G401 (cell line): ENCODE results near the gene CLDN24. TPM values are rescaled to one million over a fixed set of nuclear protein-coding genes. Genes with fewer than 3 reads are reported as not detected.
"Not testable (repeated sequence)": the region's sequence is repeated elsewhere in the genome, so short reads cannot be mapped to it uniquely, and the experiment has no call there.

Experiments
- DNase-seq: peaks from one replicate; pipeline ENCODE4 v3.0.0-alpha.2; 2015; ENCODE audit warnings: low spot score
- in situ Hi-C: cut with HindIII; loops from 2 replicates; pipeline ENCODE4 v1.10.0; 2016; ENCODE audit warnings: low sequenced_read_pairs, mixed read lengths
- total RNA-seq: library from RNA; depleted of rRNA; stranded (reverse); fragments of >200 nt; shearing (Covaris generic); gene quantifications from 2 replicates; pipeline ENCODE4 v1.2.3, GENCODE V29; 2014

The CLDN24 gene
- total RNA-seq, 1 experiment from 2014 or later = not detected

DNA sequence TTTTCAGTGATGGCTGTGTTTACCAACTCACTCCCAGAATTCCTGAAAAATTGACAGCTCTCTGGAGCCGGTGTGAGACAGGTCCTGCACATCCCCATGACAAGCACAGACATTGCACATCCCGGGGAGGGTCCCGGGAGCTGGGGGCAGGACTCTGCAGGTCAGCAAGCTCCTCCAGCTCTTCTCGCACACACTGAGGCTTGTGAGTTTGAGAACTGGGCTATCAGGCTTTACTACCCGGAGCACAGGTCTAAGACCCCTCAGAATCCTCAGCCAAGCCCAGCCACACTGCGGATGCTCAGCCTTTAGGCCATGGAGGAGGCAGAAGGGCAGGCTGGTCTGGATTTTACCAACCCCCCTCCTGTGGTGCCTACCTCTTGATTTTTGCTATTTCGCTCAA lies 5.6 kb upstream of the CLDN24 start:
- no peak for DNase-seq
- in situ Hi-C loops = no loop called here

- in situ Hi-C loops = no loop called here
- no peak for DNase-seq
These were observed 4.6 kb upstream of the CLDN24 start for GRCh38 chr4:183326853-183327252.

- DNase-seq, in situ Hi-C loops: not testable (repeated sequence)
These were observed 4.2 kb upstream of the CLDN24 start for GRCh38 chr4:183326387-183326786.

DNA sequence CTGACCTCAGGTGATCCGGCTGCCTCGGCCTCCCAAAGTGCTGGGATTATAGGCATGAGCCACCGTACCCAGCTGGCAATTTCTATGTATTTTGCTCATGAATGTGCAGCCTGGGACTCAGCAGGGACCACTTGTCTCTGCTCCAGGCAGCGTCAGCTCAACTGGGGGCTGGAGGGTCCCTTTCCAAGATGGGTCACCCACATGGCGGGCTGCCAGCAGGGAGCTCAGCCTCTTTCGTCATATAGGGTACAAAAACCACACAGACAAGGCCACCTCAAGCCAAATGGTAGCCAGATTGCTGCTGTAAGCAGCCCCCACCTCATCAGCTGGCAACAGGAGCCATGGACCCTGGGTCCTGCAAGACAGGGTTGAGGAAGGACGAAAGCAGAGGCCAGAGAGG lies 2.4 kb upstream of the CLDN24 start:
- DNase-seq = no peak
- in situ Hi-C loops = no loop called here

- in situ Hi-C loops, DNase-seq: not testable (repeated sequence)
These were observed 1.8 kb upstream of the CLDN24 start for GRCh38 chr4:183324056-183324455.

DNA sequence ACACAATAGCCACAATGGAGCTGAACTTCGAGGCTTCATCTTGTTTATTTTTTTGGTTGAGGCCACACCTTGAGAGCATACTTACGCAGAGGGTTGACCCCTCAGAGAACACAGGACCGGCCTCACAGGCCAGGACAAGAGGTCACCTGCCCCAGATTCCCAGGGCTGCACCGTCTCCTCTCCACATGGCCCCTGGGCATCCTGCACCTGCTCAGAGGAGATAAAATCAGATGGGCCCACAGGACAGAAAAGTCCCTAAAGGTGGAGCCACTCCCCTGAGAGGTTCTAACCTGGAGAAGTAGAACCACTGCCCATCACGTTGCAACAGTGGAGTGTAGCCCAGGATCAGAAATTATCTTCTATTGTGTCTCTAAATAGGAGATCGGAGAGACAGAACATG lies 1.1 kb upstream of the CLDN24 start:
- in situ Hi-C loops = no loop called here
- no peak for DNase-seq

DNA sequence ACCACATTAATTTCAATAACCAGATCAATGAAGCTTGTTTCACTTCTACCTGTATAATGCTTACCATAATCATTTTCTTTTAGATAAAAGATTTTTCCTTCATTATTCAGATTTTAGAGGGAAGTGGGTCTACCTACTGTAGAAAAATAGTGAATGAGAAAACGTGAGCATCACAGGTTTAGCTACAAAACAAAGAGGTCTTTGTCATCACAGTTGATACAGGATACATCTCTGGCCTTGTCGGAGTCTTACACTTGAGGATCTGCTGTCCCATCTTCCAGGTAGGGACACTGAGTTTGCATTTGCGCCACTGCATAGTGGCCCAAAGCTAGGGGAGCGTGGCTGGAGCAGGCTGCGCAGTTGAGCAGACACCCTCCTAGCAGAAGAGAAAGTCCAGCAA lies 710 bp downstream of the CLDN24 start:
- in situ Hi-C loops = no loop called here
- no peak for DNase-seq

GRCh38 chr4:183321079-183321478 lies 1.1 kb downstream of the CLDN24 start:
- no peak for DNase-seq
- in situ Hi-C loops = no loop called here

DNA sequence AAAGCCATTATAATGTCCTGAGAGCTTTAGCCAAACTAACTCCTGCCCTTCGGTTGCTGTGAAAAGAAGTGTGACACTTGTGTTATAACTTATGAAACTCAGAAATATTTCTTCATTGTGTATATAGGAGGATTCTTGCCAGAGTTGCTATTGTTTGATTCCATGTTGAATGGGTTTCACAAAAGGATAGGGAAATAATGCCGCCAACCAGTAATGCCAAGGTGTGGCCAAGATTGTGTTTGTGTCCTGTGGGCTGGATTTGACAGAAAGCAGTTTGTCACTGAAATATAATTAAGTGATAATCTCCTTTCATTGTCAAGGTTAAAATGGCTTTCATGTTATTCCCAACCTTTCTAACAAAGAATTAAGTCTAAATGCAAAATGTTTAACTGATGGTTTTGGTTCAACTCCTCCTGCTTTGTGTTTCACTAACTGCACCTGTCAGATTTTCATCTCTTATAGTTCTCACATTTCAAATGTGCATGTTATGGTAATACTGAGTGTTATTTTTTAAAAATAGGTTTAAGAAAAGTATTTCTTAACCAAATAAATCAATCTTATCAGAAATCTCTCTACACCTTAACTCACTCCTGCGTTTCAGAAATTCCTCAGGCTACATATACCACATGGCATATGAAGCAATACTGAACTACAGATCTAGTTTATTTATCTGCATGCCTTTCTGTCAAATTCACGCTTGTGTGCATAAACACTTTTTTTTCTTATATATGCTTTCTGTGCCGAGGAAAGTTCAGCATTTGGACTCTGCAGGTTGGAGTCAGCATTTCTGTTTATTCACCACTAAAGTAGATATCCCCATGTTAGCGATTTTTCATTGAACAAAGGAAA lies 1.8 kb downstream of the CLDN24 start, which contains the start of gene CLDN22:
Gene CLDN22 (minus strand): TSS at position 66 of the 849 bp plus-strand sequence. CDS start 58 bp downstream, at position 8.
- in situ Hi-C loops = no loop called here
- no peak for DNase-seq

DNA sequence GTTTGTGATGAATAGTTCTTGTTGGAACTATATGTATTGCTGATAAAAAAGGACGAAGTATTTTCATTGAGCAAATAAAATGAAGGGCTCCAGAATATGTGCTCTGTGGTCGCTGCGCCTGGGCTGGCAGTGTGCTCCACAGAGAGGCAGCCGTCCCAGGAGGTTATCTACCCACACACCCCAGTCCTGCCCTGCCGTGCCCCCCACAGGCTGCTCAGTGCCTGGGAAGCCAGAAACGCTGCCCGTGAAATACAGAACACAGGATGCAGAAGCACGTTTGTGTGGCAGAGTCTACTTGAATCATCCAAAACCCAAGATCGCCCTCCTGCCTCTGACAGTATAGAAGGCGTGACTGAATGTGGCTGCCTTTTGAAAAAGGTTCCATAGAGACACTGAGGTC lies 3.6 kb downstream of the CLDN24 start:
- DNase-seq = no peak
- in situ Hi-C loops = no loop called here

- in situ Hi-C loops = no loop called here
These were observed 7.4 kb downstream of the CLDN24 start for GRCh38 chr4:183314806-183315205.

GRCh38 chr4:183314336-183314735 lies 7.9 kb downstream of the CLDN24 start:
- no peak for DNase-seq
- in situ Hi-C loops = no loop called here

More at GRCh38 chr4:183314806-183315205, 7.4 kb downstream of the CLDN24 start:
- DNase-seq = no peak

GRCh38 chr4:183312841-183313240 lies 9.4 kb downstream of the CLDN24 start:
- DNase-seq = no peak
- in situ Hi-C loops = no loop called here

- DNase-seq = no peak
- in situ Hi-C loops = no loop called here
These were observed 15.4 kb downstream of the CLDN24 start for GRCh38 chr4:183306811-183307210.

- DNase-seq = no peak
- in situ Hi-C loops = no loop called here
These were observed 17.7 kb downstream of the CLDN24 start for GRCh38 chr4:183304538-183304937.

GRCh38 chr4:183304067-183304466 lies 18.2 kb downstream of the CLDN24 start:
- no peak for DNase-seq
- in situ Hi-C loops = no loop called here

GRCh38 chr4:183303301-183303700 lies 18.9 kb downstream of the CLDN24 start:
- in situ Hi-C loops = no loop called here
- no peak for DNase-seq

GRCh38 chr4:183300655-183301054 lies 21.6 kb downstream of the CLDN24 start:
- in situ Hi-C loops = no loop called here
- DNase-seq = no peak

DNA sequence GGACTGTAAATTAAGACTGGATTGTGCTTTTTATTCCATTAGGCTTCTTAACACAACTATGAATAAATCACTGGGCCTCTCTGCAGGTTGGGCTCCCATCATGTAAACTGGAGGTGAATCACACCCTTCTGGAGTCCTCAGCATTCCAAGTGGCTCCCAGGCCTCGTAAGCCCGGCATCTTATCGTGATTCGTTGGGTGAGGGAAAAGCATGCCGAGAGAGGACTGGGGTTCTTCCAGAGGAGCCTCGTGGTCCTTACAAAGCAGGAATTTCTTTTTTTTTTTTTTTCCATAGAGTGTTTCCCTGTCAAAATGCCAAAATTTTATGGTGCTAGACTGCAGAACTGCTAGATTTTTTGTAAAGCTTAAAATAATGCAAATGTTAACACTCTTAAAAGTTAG lies 22.2 kb downstream of the CLDN24 start:
- in situ Hi-C loops = no loop called here
- DNase-seq = no peak

DNA sequence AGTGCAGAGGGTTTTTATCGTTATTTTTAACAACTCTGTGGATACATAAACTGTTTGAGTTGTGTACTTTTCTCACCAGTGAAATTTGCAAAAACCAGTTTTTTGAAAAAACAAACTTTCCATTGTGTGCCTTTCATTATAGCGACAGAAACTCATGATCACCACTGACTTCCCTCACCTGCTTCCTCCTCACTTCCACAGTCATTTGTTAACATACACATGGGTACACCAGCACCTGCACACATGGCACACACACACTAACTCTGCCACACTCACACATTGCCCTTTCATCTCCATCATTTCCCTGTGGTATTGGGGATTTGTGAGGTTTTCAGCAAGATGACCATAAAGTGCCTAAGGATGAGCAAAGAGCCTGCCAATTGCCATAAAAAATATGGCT lies 22.8 kb downstream of the CLDN24 start:
- DNase-seq = no peak
- in situ Hi-C loops = no loop called here

GRCh38 chr4:183297675-183298074 lies 24.6 kb downstream of the CLDN24 start:
- in situ Hi-C loops = no loop called here

More at GRCh38 chr4:183297675-183298074, 24.6 kb downstream of the CLDN24 start:
- no peak for DNase-seq
